DND-41 (cell line): Measurements from ENCODE around the gene CRYL1.

Experiments used
- ATAC-seq: fragments of 200-7000 bp; cut with Tn5 transposase; 3 replicates; pipeline ENCODE4 v1.9.1; 2021; ENCODE audit warnings: low read depth; ENCODE audit not compliant: insufficient read depth
- DNase-seq: peaks from one replicate; pipeline ENCODE4 v3.0.0-alpha.2; 2020
- H2AFZ ChIP-seq: 2 replicates; pipeline ENCODE4 v1.6.0; 2012; ENCODE audit warnings: low read depth, low read length
- H3K27ac ChIP-seq: 2 replicates; pipeline ENCODE4 v1.5.1; 2012; ENCODE audit warnings: low read length, inconsistent platforms
- H3K27me3 ChIP-seq: fragments of 200-600 bp; sonication (generic); 2 replicates; pipeline ENCODE4 v1.6.0; 2012; ENCODE audit warnings: low read length, mild to moderate bottlenecking, inconsistent platforms; ENCODE audit not compliant: insufficient read depth, poor library complexity
- H3K36me3 ChIP-seq: 2 replicates; pipeline ENCODE4 v1.5.1; 2012; ENCODE audit warnings: low read length, inconsistent platforms; ENCODE audit not compliant: insufficient read depth
- H3K4me1 ChIP-seq: 2 replicates; pipeline ENCODE4 v1.5.1; 2012; ENCODE audit warnings: mild to moderate bottlenecking, low read length; ENCODE audit not compliant: insufficient read depth
- H3K4me2 ChIP-seq: 2 replicates; pipeline ENCODE4 v1.6.0; 2012; ENCODE audit warnings: mild to moderate bottlenecking, moderate library complexity, low read length, inconsistent platforms; ENCODE audit not compliant: insufficient read depth
- H3K4me3 ChIP-seq, 2 experiments: fragments of 200-600 bp in 1 of 2; shearing (Covaris generic) in 1 of 2; 2 replicates each; pipeline ENCODE4 v1.5.1; 2012 to 2016; ENCODE audit warnings: inconsistent platforms in 2 of 2, low read length in 2 of 2, mild to moderate bottlenecking in 2 of 2, low read depth in 1 of 2, moderate library complexity in 1 of 2
- H3K79me2 ChIP-seq: 2 replicates; pipeline ENCODE4 v1.6.0; 2012; ENCODE audit warnings: low read length, inconsistent platforms; ENCODE audit not compliant: insufficient read depth
- H3K9ac ChIP-seq: 2 replicates; pipeline ENCODE4 v1.6.0; 2012; ENCODE audit warnings: low read depth, mild to moderate bottlenecking, inconsistent platforms, low read length, moderate library complexity
- H3K9me3 ChIP-seq: 2 replicates; pipeline ENCODE4 v1.5.1; 2012; ENCODE audit warnings: low read length, moderate library complexity, mild to moderate bottlenecking, inconsistent platforms; ENCODE audit not compliant: insufficient read depth, severe bottlenecking
- H4K20me1 ChIP-seq: 2 replicates; pipeline ENCODE4 v1.6.0; 2012; ENCODE audit warnings: low read length; ENCODE audit not compliant: insufficient read depth
- CTCF ChIP-seq: IDR thresholded peaks from 2 replicates; pipeline ENCODE4 v1.5.1; 2012; ENCODE audit warnings: borderline replicate concordance, low read length, moderate library complexity, mild to moderate bottlenecking; ENCODE audit not compliant: poor library complexity, severe bottlenecking; ENCODE audit errors: extremely low read depth
- EZH2 ChIP-seq: IDR thresholded peaks from 3 replicates; pipeline ENCODE4 v1.6.1; 2012; ENCODE audit warnings: borderline replicate concordance, low read depth, mild to moderate bottlenecking, moderate library complexity, low read length, inconsistent platforms; ENCODE audit not compliant: severe bottlenecking

The CRYL1 gene

GRCh38 chr13:20456737-20457136 lies 68.9 kb downstream of the CRYL1 start:
- no peak overlapping the region for H2AFZ ChIP-seq
- no peaks in the 10 kb centered on the region for H3K27me3 ChIP-seq
- no peak overlapping the region for H3K9ac ChIP-seq
- no peak overlapping the region for H3K4me3 ChIP-seq
- no peak overlapping the region for H3K4me2 ChIP-seq
- ATAC-seq = no peak
- no peak for DNase-seq
- H3K9me3 ChIP-seq = no peaks in the 10 kb centered on the region
- H3K79me2 ChIP-seq = no peaks in the 10 kb centered on the region
- H3K27ac ChIP-seq = no peak overlapping the region
- TF ChIP-seq EZH2 (no peak), CTCF (no peak)
- no peaks in the 10 kb centered on the region for H3K36me3 ChIP-seq
- H4K20me1 ChIP-seq = no peaks in the 10 kb centered on the region
- peaks cover 4% of the 10 kb centered on the region; the same call in 1 of the 2 replicates for H3K4me1 ChIP-seq

- no peak for ATAC-seq
- DNase-seq = no peak
- H3K36me3 ChIP-seq = no peaks in the 10 kb centered on the region
- no peak overlapping the region for H3K27ac ChIP-seq
- H3K4me1 ChIP-seq = peaks cover 5% of the 10 kb centered on the region
- no peak overlapping the region for H3K9ac ChIP-seq
- H4K20me1 ChIP-seq = no peaks in the 10 kb centered on the region
- TF ChIP-seq EZH2 (no peak), CTCF (no peak)
- no peak overlapping the region for H2AFZ ChIP-seq
- no peaks in the 10 kb centered on the region for H3K79me2 ChIP-seq
- H3K4me3 ChIP-seq = no peak overlapping the region
- no peaks in the 10 kb centered on the region for H3K27me3 ChIP-seq
- peaks cover 12% of the 10 kb centered on the region for H3K9me3 ChIP-seq
- no peak overlapping the region for H3K4me2 ChIP-seq
Observed at GRCh38 chr13:20451397-20451796, 74.3 kb downstream of the CRYL1 start.

- Histone ChIP-seq H3K4me2 (no peak overlapping the region), H3K36me3 (no peaks in the 10 kb centered on the region), H4K20me1 (no peaks in the 10 kb centered on the region), H3K4me1 (peaks cover 5% of the 10 kb centered on the region), H3K27ac (no peak overlapping the region), H3K9ac (no peak overlapping the region), H3K79me2 (no peaks in the 10 kb centered on the region), H3K9me3 (peaks cover 18% of the 10 kb centered on the region), H3K27me3 (no peaks in the 10 kb centered on the region), H3K4me3 (no peak overlapping the region), H2AFZ (no peak overlapping the region)
- no peak for TF ChIP-seq CTCF
- TF ChIP-seq EZH2 = no peak
- no peak for DNase-seq
- no peak for ATAC-seq
Observed at GRCh38 chr13:20448470-20448869, 77.2 kb downstream of the CRYL1 start.

GRCh38 chr13:20446900-20447299 lies 78.8 kb downstream of the CRYL1 start:
- TF ChIP-seq CTCF (no peak), EZH2 (no peak)
- no peaks in the 10 kb centered on the region for H3K36me3 ChIP-seq
- H3K27me3 ChIP-seq = no peaks in the 10 kb centered on the region
- DNase-seq = no peak
- no peak overlapping the region for H2AFZ ChIP-seq
- ATAC-seq = no peak
- no peak overlapping the region for H3K4me2 ChIP-seq
- no peak overlapping the region for H3K4me3 ChIP-seq
- no peak overlapping the region for H3K9ac ChIP-seq
- peaks cover 5% of the 10 kb centered on the region for H3K4me1 ChIP-seq
- no peaks in the 10 kb centered on the region for H3K79me2 ChIP-seq
- no peaks in the 10 kb centered on the region for H4K20me1 ChIP-seq
- H3K27ac ChIP-seq = no peak overlapping the region
- H3K9me3 ChIP-seq = peaks cover 18% of the 10 kb centered on the region
